Stimulated activated CD8-positive, alpha-beta memory T cell treated with anti-CD3 and anti-CD28 coated beads, Interleukin-2, amount 100 ng/mL, for 1 hour (primary cell): ENCODE data around the gene XCL2.

Experiments used
- DNase-seq, 2 donors: peaks; one replicate each; pipeline ENCODE4 v3.0.0-alpha.2; 2020; ENCODE audit warnings: low read depth in 2 of 2

XCL2 gene

GRCh38 chr1:168513656-168514404 is 30.0 kb downstream of the XCL2 start:
- no peak for DNase-seq

DNA sequence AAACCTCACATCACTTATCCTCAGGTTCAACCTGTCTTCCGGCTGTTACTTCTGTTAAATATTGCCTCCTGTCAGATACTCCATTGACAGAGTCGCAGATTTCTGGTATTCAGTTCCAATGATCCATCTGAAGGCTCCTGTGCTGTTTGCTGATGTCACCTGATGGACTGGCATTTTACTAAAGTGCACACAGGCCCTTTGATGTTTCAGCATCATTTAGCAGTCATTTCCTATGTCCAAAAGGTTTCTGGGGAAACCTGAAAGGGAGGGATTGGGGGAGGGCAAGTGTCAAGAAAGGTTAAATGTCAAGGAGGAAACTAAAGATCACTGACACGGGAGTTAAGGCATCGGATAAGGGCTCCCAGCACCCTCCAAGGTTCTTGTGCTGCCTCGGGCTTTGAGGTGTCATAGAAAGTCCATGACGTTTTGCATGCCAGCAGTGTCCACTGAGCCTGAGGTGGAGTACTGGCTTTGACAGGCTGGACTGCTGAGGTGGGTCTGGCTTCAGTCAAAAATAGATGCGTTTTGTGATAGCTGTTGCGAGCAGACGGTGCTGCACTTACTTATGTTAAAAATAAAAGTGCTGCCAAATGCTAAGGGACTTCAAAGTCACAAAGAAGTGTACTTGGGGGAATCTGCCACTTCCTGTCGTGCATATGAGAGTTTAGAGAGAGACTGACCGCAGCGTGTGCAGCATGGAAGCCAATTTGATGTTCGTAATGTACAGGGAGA is 30.8 kb downstream of the XCL2 start:
- peak in 1 of 2 donors; percentile 31 for DNase-seq

DNA sequence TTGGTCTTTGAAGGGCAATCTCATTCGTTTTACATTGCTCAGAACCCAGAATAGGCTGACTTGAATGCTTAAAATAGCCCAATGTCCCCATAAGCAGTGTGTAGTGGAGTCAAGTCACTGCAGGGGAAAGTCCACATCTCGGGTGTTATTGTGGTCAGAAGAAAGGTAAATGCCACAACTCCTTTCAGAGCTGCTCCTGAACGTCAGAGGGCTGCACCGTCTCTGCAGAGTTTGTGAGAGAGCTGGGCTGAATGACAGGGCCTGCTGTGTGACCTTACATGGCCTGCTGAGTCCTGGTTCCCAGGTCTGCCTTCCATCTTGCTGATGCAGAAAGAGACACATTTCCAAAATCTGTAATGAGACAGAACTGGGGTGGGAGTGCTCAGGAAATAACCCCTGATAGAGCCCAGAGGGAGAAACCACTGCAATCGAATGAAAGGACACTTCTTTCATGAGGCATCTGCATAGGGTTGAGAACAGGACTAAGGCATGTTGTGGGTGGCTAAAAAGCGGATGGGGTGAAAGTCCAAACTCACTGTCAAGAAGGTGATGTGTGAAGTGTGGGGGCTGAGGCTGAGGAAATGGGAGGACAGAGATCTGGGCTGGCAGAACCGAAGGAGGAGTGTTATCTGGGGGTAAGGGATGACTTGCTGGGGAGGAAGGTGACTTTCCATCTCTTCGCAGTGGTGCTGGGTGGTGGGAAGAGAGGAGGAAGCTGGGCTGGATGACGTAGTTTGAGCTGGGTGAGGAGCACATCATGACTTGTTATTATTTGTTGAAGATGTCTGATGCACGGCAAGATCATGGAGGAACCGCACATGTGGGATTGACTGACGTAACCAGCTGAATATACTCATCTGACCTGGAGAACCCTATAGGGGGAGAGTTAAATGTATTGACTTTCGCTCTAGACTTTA is 33.7 kb downstream of the XCL2 start:
- DNase-seq: no peak

DNA sequence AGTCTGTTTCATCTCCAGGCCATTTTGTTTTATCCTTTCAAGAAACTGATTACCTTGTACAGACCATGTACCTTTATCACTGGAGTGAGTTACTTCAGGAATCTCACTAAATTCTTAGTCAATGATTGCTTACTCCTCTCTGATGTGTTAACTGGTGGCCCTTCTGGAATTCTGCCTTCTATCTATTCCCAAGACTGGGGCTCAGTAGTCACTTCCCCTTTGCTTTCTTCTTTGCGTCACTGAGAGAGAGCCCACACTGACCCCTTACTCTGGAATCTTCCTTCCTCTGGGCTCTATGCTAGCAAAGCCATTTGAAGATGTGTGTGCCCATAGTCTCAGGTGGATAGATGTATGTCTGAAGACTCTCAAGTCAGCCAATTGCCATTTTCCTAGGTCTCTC is 34.6 kb downstream of the XCL2 start:
- DNase-seq: no peak

DNA sequence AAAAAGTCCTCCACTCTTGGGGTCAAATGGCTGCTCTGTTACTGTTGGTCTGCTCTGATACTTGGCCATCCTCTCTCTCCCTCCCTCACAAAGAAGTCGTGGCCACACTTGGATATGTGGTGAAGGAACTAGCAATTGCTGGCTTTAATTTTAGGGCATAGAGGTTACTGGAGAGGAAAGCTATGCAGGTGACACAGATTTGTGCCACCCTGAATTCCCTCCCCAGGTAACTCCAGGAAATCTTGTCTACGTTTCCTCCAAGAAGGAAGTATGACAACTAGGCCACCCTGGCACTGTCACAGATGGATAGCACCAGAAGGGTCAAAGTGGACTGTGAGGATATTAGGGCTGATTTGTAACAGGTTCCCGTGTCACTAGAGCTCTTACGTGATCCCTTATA is 36.0 kb downstream of the XCL2 start:
- DNase-seq: no peak

- DNase-seq: no peak
Measured at GRCh38 chr1:168507231-168507630, 36.6 kb downstream of the XCL2 start.

DNA sequence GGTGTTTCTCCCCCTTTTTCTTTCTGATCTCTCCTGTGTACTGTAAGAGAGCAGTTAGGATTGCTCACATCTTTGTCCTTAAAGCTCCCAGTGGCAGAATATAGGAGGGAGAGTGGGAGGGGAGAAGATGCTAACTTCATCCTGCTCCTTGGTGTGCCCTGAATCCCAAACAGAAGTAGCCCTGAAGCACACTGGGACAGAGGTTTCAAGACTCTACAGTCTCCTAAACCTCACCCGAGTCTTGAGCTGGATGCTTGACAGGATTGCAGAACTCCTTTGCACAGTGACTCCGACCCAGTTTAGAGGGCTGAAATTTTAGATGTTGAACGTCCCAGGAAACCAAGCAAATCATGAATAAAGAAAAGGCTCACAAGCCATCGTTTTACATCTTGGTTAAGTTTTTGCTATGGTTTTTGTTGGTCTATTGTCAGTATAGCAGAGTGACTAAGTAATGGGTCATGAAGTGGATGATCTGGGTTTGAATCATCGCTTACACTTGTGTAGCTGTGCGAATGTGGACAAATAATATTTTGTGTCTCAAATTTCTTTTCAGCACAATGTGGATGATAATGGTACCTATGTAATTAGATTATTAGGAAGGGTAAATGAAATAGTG is 37.5 kb downstream of the XCL2 start:
- DNase-seq: no peak

GRCh38 chr1:168505006-168505405 is 38.8 kb downstream of the XCL2 start:
- no peak for DNase-seq

DNA sequence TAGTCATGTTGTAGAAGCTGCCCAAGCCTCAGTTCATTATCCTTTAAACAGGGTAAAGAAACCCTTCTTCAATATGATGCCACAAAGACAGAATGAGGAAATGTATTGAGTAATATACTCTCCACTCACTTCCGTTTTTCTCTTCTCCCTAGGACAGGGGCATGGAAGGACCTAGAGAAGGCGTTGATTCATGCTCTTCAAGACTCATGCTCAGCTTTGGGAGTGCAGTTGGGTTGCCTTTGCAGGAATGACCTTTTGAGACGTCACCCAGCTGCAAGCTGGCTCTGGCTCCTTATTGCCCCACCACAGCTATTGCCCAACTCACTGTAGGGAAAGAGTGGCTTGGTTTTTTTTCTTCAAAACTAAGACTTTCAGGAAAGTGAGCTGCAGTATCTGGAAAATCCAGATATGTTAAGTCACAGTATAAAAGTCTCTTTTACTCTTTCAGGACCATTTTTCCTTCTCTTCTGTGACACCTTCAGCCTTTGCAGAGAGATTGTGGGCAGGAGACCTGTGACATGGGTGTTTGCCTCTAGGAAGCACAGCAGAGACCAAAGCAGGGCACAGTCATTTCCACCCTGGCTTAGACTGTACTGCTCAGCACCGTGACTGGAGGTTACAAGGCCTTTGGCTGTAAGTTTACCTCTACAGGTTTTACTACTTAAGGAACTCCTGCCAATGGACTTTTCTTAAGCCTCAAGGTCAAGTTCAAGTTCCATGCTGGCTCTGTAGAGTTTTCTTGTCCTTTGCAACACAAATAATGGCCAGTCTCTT is 39.5 kb downstream of the XCL2 start:
- no peak for DNase-seq

DNA sequence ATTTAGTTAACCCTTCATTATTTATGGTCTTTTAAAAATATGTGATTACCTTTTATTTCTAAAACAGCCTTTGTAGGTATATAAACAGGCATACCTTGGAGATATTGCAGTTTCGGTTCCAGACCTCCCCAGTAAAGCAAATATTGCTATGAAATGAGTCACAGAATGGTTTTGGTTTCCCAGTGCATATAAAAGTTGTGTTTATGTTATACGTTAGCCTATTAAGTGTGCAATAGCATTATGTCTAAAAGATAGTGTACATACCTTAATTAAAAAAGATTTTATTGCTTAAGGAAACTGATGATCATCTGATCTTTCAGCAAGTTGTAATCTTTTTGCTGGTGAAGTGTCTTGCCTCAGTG is 44.1 kb downstream of the XCL2 start:
- DNase-seq: no peak

GRCh38 chr1:168498956-168499687 is 44.7 kb downstream of the XCL2 start:
- no peak for DNase-seq

DNA sequence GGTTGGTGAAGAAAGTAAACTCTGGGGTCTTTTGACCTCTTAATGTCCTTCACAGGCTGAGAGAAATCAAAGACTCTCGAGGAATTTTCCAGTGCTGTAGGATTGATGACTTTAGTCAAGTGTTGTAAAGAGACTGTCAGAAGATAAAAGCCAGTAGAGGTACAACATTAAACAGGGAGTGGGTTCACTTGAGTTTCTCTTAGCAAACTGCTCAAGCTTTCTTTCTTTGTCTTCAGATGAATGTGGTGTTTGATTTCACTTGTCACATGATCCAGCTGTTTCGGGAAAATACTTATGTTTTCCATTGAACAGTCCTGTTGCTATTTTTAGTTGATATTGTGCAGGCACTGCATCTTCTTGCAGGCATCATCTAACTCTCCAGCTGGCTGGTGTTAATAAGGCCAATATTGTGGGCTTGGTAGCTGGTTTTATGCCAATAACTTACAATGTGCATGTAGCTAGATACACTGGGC is 45.6 kb downstream of the XCL2 start:
- no peak for DNase-seq

DNA sequence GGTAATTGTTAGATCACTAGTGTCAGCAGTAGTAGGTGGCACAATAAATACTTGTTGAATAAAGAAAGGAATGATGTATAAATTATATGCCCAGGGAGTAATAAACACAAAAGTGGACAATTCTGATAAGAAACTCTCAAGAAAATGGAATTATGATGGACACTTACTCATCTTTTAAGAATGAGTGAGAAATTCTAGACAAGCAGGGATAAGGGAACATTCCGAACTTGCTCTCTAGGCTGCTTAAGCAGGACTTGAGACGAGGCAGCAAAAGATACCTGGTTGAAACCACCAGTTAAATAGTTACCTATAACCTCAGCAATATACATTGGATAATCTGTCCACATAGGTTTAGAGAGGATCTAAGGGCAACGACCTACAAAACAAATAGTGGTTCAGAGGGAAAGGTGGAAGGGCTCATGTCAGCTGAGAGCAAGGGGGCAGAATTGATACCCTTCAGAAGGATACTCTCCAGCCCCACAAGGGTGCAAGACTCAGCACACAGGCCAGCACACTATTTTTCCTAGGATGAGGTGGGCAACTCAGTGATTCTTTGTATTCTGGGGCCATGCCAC is 46.3 kb downstream of the XCL2 start:
- DNase-seq: no peak

GRCh38 chr1:168491527-168492164 is 52.2 kb downstream of the XCL2 start:
- DNase-seq: no peak
